Esophagus squamous epithelium (tissue), 5 donors: ENCODE results near the gene ETS2. TPM values are rescaled to one million over a fixed set of nuclear protein-coding genes. Genes with fewer than 3 reads are reported as not detected.

Source experiments
- DNase-seq: peaks from one replicate; lab custom pipeline; 2025; lab: John Stamatoyannopoulos, UW
- H3K27ac ChIP-seq, 4 donors: fragments of 200-600 bp; sonication (generic); one replicate each; pipeline ENCODE4 v1.5.1; 2016 to 2019; ENCODE audit warnings: mild to moderate bottlenecking in 1 of 4
- H3K27me3 ChIP-seq, 4 donors: fragments of 200-600 bp; sonication (generic); 1 replicate in 3 of 4; 2 replicates in 1 of 4; pipeline versions ENCODE4 v1.5.1 to v1.6.0; 2017 to 2021; ENCODE audit warnings: antibody characterized with exemption in 1 of 4
- H3K36me3 ChIP-seq, 3 donors: fragments of 200-600 bp; sonication (generic); one replicate each; pipeline ENCODE4 v1.5.1; 2016 to 2019
- H3K4me1 ChIP-seq, 3 donors: fragments of 200-600 bp; sonication (generic); one replicate each; pipeline ENCODE4 v1.5.1; 2017 to 2019
- H3K4me3 ChIP-seq, 4 donors: fragments of 200-600 bp; sonication (generic); 1 replicate in 3 of 4; 2 replicates in 1 of 4; pipeline ENCODE4 v1.5.1; 2016 to 2019; ENCODE audit warnings: mild to moderate bottlenecking in 2 of 4, moderate library complexity in 1 of 4
- H3K9me3 ChIP-seq, 3 donors: fragments of 200-600 bp; sonication (generic); one replicate each; pipeline ENCODE4 v1.5.1; 2016 to 2019
- POLR2A ChIP-seq, 4 donors: fragments of 450-650 bp; IDR thresholded peaks; one replicate each; pipeline ENCODE4 v1.6.1; 2017; ENCODE audit warnings: antibody characterized with exemption in 4 of 4, mild to moderate bottlenecking in 4 of 4, moderate library complexity in 3 of 4
- WGBS, 2 donors: methylation state at CpG; one replicate each; pipeline ENCODE4 v1.1.5; 2018; 5-methylcytosine and 5-hydroxymethylcytosine counted together
- intact Hi-C: fragments of 100-400 bp; cut with DNase I; formaldehyde crosslinking; loops from one replicate; pipeline ENCODE4 v1.15.0; 2022
- total RNA-seq, 4 donors: library from RNA; depleted of rRNA; stranded (reverse); fragments of >200 nt; gene quantifications; one replicate each; pipeline ENCODE4 v1.1.0, GENCODE V29; 2016
- TF ChIP-seq, protein P1 (sequence below), 6 experiments: fragments of 450-650 bp in 4 of 6; fragments of 200-600 bp in 2 of 6; sonication (generic) in 2 of 6; IDR thresholded peaks; one replicate each; pipeline ENCODE4 v1.5.1; 2016 to 2019; ENCODE audit warnings: antibody characterized with exemption in 6 of 6, mild to moderate bottlenecking in 4 of 6, moderate library complexity in 4 of 6
- donor health status: DM: yes; HTN: yes; CAD: no.

ETS2 gene
- total RNA-seq, 4 donors from 2014 or later: 67.5 to 118 (median 78.8) TPM

DNA sequence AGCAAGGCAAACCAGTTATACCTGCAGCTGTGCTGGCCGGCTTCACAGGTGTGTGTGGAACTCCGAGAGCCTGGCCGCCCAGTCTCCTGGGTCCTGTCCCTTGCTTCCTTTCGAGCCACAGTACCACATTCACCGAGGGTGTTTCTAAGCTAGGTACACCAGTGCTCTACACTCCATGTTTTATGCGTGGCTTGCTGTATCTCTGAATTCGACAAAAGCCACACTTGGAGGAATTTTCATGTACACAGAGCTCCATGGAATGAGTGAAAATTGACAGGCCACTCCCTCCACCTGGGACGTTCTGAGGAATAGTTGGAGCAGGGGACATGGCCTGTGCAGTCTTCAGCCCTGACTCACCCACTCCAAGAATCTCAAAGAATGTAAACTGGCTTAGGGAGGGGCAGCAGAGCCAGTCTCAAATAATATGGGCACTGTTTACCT is 14.0 kb downstream of the ETS2 start:
- H3K9me3 ChIP-seq: no peaks in the 10 kb centered on the region
- TF ChIP-seq, protein P1, sequence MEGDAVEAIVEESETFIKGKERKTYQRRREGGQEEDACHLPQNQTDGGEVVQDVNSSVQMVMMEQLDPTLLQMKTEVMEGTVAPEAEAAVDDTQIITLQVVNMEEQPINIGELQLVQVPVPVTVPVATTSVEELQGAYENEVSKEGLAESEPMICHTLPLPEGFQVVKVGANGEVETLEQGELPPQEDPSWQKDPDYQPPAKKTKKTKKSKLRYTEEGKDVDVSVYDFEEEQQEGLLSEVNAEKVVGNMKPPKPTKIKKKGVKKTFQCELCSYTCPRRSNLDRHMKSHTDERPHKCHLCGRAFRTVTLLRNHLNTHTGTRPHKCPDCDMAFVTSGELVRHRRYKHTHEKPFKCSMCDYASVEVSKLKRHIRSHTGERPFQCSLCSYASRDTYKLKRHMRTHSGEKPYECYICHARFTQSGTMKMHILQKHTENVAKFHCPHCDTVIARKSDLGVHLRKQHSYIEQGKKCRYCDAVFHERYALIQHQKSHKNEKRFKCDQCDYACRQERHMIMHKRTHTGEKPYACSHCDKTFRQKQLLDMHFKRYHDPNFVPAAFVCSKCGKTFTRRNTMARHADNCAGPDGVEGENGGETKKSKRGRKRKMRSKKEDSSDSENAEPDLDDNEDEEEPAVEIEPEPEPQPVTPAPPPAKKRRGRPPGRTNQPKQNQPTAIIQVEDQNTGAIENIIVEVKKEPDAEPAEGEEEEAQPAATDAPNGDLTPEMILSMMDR (IDR thresholded peaks at IDR 0.05): no peak
- TF ChIP-seq POLR2A (IDR thresholded peaks at IDR 0.05): no peak
- 65 to 76% methylated on average over 6 to 8 of the region's 8 CpGs for WGBS, 2 donors
- peak overlapping the region; percentile 77 to 91 (median 87) for H3K27ac ChIP-seq
- peaks cover 52 to 99% (median 67%) of the 10 kb centered on the region in 3 donors for H3K36me3 ChIP-seq
- intact Hi-C loops: loop anchor here (10.0 kb wide), 1 partner anchor 1055 kb away; no protein-coding TSS in a partner anchor
- H3K27me3 ChIP-seq: no peaks in the 10 kb centered on the region
- DNase-seq: no peak
- peaks cover 3 to 93% (median 54%) of the 10 kb centered on the region in 3 donors for H3K4me1 ChIP-seq
- H3K4me3 ChIP-seq: peak overlapping the region in 1 of 4 donors; percentile 13

DNA sequence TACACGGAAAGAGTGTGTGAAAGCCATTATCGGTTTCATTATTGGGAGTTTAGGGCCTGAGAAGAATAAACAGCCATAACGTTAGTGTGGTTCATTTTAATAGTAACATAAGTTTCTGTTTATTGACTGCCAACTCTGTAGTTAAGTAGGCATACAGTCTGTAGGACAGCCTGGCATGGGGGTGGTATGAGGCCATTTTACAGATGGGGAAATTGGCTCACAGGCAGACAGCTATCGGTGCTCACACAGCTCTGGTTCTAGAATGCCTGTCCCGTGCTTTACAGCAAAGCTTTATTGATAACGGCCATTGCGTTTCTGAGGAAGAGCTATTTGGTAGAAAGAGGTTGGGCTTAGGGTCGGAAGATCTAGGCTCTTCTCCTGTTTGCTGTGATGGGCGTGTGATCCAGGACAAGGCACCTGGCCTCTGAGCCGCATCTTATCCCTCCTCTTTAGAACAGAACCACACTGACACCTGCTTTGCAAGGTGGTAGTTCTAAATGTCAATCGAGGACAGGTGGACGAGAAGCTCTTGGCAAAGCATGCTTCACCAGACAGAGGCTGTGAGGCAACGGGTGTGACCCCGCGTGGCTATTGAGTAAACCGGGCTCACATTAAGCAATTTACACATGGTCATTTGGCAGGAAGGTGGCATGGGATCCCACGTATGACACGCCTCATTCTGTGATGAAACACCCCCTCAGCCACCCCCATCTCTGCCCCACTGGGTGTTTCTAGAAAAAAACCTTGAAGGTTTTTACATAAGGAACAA is 14.9 kb downstream of the ETS2 start:
- Histone ChIP-seq H3K27ac (peak overlapping the region; percentile 77 to 91 (median 87)), H3K9me3 (no peaks in the 10 kb centered on the region), H3K4me1 (peaks cover 3 to 89% (median 54%) of the 10 kb centered on the region in 3 donors), H3K36me3 (peaks cover 43 to 97% (median 61%) of the 10 kb centered on the region in 3 donors), H3K4me3 (no peak overlapping the region), H3K27me3 (no peaks in the 10 kb centered on the region)
- 58 to 59% methylated on average over 17 to 18 of the region's 18 CpGs for WGBS, 2 donors
- DNase-seq: no peak
- intact Hi-C loops: loop anchor here (10.0 kb wide), 1 partner anchor 1054 kb away; no protein-coding TSS in a partner anchor
- TF ChIP-seq, protein P1 (IDR thresholded peaks at IDR 0.05): no peak
- no peak for TF ChIP-seq POLR2A (IDR thresholded peaks at IDR 0.05)

DNA sequence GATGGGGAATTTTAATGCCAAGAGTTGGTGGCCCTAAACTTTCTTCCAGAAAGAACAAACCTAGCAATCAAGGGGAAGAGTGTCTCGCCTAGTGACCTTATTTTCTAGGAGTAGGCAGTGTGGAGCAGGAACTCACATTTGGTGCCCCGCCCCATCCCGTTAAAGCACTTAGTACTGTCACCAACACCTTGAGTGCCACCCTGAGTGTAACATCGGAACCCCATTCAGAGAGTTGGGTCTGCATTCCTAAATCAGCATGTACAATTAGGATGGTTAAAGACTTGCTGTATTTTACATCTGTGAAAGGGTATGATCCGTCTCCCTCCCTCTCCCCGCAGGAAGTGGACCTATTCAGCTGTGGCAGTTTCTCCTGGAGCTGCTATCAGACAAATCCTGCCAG is 15.5 kb downstream of the ETS2 start:
- Histone ChIP-seq H3K27me3 (no peaks in the 10 kb centered on the region), H3K4me1 (peaks cover 3 to 88% (median 54%) of the 10 kb centered on the region in 3 donors), H3K4me3 (no peak overlapping the region), H3K36me3 (peaks cover 43 to 93% (median 60%) of the 10 kb centered on the region in 3 donors), H3K27ac (peak overlapping the region; percentile 77 to 91 (median 87)), H3K9me3 (peaks cover 0 to 2% (median 0%) of the 10 kb centered on the region in 3 donors)
- TF ChIP-seq POLR2A (IDR thresholded peaks at IDR 0.05): no peak
- TF ChIP-seq, protein P1 (IDR thresholded peaks at IDR 0.05): no peak
- intact Hi-C loops: loop anchor here (10.0 kb wide), 1 partner anchor 1054 kb away; no protein-coding TSS in a partner anchor
- DNase-seq: no peak
- WGBS, 2 donors: 76 to 89% methylated on average over 6 of the region's 6 CpGs

DNA sequence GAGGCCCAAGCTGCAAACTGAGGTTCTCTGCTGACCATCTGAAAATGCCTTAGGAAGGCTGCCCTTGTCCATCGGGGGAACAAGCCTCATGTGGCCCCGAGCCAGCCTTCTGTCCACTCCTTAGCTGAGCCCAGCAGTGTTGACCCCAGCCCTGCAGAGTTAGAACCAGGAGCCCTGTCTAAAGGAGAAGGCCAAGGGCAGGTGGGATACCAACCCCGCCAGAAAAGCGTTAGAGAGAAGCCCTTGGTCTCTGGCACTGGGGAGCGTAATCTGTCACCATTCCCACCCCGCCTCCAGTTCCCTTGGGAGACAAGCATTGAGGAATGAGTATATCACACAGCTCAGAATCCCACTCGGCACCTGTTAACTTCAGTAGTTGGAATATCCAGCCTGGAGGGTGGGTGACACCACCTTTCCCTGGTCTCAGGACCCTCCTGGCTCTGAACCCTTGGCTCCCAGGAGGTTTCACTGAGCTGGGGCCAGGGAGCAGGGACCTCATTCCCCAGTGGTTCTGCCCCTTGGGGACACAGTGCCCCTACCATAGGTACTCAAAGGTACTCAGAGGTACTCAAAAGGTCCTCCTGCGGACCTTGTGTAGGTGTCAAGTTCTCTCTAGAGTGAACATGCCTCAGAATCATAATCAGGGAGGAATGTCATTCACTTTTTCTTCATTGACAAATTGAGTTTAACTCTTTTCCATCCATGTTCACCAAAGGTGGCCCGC is 16.4 kb downstream of the ETS2 start:
- peaks cover 3 to 80% (median 52%) of the 10 kb centered on the region in 3 donors for H3K4me1 ChIP-seq
- DNase-seq: no peak
- peak overlapping the region; percentile 77 to 91 (median 87) for H3K27ac ChIP-seq
- peaks cover 43 to 84% (median 54%) of the 10 kb centered on the region in 3 donors for H3K36me3 ChIP-seq
- WGBS, 2 donors: 85 to 96% methylated on average over 2 to 5 of the region's 9 CpGs
- no peak overlapping the region for H3K4me3 ChIP-seq
- no peak for TF ChIP-seq POLR2A (IDR thresholded peaks at IDR 0.05)
- TF ChIP-seq, protein P1 (IDR thresholded peaks at IDR 0.05): no peak
- H3K27me3 ChIP-seq: no peaks in the 10 kb centered on the region
- intact Hi-C loops: loop anchor here (10.0 kb wide), 1 partner anchor 1053 kb away; no protein-coding TSS in a partner anchor
- peaks cover 0 to 10% (median 5%) of the 10 kb centered on the region in 3 donors for H3K9me3 ChIP-seq
